CD4-positive, alpha-beta T cell treated with Interleukin-4 for 1 hour (primary cell): Measurements from ENCODE around the gene SPRED2.

Experiments used
- DNase-seq, 2 donors: peaks; one replicate each; pipeline ENCODE4 v3.0.0-alpha.2; 2020 to 2022

The SPRED2 gene

DNA sequence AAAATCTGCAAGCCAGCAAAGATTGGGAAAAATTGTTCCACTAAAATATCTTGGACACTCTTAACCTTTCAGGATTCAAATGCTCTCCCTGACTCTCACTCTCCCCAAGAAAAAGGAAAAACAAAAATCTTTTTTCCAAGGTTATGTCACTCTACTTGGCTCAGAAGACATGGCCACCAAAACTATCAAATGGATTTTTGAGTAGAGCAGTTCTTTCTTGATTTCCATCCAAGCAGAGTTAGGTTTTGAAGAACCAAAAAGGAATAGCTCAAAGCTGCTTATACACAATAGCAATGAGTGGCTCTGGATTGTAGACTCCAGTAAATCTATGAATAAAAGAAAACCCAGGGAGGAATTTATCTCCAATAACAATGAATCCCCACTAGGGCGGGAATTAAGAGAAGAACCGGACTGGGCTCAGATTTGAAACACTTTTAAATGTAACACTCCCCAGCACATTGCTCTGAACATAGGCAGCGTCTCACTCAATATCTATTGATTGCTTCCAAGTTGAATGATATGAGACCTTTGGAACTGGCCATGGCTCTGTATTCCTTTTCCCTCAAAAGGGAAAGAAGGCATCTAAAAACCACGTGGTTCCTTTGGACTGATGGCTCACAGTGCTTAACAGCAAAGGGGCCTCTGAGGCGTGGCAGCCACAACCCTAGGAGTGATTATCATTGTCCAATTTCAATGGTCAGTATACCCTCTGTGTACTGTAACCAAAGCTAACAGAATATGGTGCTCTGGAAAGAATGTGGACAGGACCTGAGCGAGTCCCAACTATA is 68.3 kb downstream of the SPRED2 start:
- DNase-seq, result no peak

DNA sequence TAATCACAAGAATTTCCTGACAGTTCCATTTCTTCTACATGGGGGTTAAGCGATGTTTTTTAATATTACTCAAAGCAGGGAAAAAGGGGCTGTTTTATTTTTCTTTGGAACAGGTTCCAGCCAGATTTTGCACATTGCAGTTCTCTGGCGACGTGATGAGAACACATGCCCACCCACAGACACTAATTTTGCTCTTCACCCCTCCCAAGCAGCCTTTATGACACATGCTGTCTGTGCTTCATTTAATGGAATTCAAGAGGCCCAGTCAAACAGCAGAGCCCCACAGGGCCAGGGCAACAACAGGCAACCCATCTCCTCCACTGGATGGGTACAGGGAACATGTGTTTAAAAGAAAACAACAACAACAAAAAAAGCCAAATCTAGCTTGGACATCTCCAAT is 70.8 kb downstream of the SPRED2 start:
- no peak for DNase-seq

DNA sequence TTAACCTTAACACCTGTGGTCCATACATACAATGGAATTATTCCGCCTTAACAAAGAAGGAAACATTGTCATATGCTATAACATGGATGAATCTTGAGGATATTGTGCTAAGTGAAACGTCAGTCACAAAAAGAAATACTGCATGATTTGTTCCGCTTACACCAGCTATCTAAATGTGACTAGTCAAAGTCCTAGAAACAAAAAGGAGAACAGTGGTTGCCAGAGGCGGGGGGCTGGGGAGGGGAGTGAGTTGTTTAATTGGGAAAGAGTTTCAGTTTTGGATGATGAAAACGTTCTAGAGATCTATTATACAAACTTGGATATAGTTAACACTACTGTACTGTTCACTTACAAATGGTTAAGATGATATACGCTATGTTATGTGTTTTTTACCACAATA is 72.0 kb downstream of the SPRED2 start:
- no peak for DNase-seq

DNA sequence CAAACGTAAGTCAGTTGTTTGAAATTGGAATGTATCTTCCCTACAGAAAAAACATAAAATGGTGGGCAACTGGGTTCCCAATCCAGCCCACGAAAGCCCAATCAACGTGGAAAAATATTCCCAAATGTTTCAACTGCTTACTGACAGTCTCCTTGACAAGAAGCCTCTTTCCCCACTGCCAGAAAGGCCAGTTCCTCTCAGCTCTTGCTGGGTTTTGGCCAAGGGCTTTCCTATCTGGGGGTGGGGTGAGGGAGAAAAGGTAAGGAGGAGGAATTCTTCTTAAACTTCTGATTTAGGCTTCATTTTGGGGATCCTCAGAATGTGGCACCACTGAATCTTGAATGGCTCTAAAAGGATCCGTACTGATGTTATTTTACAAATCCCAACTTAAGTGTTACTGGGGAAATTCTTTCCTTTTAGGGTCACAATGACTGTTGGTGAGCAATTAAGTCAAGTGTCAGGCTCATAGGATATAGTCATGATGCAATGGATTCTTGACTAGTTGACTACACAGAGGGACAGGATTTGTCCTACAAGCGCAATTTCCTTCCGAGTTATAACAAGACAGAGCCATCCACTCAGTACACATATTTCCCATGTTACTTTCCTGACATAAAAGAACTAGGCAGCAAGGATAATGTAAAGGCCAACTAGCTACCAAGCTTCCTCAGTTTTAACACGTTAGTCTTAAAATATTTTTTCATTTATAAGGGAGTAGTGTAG is 73.6 kb downstream of the SPRED2 start:
- no peak for DNase-seq

DNA sequence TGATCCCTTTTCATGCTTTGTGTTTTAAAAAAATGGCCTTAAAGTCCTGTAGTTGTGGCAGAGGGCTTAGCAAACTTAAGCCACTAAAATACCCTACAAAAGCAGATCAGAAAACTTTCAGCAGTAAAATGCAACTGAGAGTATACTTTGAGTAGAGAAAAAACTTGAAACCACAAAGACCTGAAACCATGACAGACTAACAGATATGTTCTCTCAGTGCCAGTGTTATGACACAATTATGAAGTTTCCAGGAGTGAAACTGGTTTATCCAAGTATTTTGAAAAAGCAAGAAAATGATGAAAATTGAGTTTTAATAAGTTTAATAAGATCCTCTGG is 74.5 kb downstream of the SPRED2 start:
- DNase-seq, result no peak

DNA sequence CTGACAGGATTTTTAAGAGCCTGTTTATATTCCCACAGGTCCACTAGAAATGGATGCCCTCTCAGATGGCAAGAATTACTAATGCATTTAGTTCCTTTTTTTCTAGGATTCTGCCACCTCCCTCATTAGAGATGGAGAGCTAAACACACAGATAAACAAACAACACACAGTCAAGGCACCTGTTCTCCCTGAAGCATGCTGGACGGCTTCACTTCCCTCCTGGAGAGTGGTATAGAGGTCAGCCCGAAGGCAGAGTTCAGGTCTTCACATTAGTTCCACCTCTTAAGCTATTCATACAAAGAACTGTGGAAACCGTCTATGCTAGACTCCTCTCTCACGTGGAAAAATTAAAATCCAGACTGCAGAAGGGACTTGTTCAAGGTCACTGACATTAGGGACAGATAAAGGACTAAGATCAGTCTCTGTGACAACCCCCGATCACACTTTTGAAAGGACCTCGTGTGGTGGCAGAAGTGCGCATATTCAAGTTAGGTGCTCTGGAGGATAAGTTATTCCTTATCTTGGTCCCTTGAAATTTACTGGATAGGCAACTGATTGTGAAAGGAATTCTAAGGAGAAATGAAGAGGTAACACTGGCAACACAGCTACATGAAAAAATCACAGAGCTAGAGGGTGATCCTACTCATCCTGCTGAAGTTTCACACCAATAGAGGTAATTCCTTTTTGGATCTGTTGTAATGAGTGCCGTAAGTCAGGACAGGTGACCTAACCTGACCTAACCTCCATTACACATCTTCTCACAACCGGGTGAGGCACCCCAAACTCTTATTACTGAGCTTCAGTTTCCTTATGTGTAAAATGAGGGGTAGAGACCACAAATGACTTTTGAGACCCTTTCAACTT is 75.1 kb downstream of the SPRED2 start:
- no peak for DNase-seq

DNA sequence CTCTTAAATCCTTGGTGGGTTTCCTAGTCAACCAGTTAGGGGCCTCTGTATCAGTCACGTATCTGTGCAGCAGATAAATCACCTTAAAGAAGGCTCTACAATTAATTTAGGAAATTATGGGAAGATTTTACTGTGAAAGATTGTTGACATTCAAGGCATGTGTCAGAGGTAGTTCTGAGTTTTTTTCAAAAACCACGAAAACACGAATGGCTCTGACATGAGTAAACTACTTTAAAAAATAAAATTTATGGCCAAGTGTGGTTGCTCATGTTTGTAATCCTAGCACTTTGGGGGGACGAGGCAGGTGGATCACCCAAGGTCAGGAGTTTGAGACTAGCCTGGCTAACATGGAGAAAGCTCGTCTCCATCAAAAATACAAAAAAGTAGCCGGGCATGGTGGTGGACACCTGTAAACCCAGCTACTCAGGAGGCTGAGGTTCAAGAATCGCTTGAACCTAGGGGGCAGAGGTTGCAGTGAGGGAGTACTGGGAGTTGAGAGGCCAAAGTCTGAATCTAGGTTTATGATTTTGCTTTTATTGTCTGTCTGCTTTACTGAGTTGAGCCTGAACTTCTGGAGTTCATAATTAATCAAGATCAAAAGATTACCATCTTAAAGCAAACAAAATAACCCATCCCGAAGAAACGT is 77.1 kb downstream of the SPRED2 start:
- no peak for DNase-seq

DNA sequence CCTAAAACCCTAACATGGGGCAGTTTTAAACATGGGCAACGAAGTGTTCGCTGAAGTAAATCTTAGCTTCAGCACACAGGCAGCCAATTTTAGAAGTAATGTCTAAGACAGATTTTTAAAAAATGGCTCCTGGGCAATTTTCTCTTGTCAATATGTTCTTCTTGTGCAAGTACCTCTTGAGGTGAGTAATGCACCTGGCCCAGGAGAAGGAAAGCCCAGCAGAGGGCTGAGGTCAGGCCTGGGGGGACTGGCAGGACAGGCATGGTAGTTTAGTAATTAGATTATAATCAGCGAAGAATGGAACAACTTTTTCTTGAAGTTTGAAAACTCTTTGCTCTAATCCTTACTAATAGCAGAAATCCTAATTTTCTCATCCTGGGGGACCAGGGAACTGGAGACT is 77.6 kb downstream of the SPRED2 start:
- DNase-seq, result no peak

DNA sequence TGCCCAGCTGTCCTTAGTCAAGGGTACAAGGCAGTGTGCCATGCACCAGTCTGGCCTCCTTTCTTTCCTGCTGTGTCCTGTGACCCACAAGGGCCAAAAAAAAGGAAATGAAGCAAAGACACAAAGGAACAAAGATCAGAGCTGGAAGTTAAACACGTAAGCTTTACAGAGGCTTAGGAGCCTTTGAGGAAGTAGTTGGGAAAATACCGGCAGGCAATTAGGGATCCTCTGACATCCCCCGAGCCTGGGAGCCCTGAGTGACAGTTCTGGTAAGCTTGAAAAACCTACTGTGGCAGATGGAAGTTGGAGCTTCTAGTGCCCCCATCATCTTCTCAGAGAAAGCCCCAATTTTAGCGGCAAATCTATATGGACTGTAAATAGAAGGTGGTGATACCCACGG is 78.5 kb downstream of the SPRED2 start:
- no peak for DNase-seq

DNA sequence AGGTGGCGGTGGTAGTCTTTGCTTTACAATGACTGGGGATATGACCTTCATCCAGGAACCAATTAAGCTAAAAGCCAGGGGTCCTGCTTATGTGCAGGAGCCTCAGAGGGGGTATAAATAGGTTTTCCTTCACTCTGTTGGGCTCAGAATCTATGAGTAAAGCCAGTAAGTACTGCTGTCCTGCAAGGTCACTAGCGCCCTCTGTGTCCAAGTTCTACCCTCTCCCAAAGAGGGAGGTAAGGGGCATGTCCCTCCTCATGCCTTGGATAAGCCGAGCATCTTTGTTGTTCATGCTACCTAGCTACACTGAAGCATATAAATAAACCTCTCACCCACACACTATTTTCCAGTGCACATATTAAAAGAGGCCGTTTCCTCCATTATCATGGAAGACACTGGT is 79.4 kb downstream of the SPRED2 start:
- DNase-seq, result no peak

DNA sequence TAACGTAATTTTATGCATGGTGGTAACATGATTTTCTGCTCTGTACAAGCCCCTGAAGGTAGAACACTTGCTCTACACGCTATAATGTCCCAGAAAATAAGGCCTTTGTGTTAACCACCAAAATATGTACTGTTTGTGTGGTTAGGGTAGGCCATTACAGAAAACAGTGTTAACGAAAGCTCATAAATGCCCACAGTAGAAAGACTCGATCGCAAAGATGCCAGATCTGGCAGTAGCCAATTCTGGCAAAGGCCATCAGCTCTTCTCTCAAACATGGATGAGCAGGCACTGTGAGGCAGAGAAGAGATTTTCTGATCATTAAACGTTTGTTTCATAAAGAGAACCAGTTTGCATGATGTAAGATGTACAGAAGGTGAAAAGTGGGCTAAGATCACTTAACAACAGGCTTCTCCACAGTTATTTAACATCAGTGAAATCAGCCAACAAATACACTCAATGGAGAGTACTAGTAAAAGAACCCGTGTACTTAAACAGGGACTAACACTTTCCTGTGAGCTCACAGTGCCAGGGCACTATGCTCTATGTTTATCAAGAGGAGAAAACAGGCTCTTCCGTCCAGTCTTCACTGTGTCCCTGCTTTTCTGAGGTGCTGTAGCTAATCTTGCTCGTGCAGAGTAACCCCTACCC is 80.3 kb downstream of the SPRED2 start:
- DNase-seq, result no peak

DNA sequence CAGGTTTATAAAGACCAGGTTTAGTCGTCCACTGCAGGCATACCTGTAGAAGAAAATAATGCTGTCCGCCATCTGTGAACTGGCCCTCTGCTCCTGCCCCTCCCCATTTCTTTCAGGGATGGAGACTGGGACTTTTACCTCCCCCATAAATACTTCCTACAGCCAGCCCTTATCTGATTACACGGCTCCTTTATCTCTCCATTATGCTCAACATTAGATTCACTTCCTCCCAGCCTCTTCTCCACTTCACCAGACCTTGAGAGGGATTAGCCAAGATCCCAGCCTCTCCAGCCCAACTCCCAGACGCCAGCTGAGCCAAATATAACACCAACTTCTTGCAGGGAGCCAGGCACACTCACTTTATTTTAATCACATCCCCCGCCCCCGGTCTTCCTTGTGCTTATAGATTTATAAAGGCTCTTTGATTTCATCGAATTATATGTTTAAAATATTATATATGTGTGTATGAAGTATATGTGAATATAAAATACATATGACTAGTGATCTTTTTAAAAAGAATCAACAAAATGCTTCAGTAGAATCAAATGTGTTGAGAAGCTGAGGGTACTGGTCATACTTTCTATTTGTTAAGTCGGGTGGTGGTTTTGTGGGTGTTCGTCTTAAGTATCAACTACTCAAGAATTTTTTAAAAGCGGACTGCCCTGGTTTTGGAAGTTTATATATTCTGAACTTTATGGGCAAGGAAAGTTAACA is 81.0 kb downstream of the SPRED2 start:
- no peak for DNase-seq

DNA sequence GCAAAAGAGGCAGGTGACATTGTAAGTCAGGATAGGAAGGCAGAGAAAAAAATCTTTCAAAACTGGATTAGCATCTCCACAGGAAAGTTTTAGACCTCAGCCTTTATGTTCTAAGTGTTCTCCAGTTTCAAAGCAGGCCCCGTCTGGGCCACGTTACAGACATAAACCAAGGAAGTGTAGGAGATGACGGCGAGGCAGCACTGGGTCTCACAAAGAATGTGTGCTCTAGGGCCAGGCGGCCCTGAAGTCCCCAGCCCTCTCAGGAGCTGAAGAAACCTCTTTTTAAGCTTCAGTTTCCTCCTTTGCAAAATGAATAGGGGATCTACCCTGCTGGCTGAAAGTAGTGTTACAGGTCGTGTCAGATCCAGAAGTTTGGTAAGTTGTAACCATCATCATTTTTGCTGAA is 81.7 kb downstream of the SPRED2 start:
- DNase-seq, result no peak

DNA sequence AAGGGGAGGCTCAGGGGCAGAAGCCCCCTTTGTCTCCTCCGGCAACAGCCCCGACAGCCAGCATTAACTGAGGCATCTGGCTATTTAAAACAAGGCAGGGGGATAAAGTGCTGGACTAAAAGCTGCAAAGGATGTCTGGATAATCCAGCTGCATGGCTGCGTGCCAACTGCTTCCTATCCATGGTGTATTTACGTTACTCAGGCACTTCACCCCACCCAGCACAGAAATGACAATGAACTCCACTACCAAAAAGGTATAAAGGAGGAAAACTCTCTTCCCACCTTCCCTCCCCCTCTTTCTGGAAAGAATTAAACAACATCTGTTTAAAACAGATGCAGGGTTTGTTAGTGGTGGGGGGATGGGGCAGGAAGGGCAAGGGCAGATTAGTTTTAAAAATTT is 82.5 kb downstream of the SPRED2 start:
- DNase-seq, result no peak

DNA sequence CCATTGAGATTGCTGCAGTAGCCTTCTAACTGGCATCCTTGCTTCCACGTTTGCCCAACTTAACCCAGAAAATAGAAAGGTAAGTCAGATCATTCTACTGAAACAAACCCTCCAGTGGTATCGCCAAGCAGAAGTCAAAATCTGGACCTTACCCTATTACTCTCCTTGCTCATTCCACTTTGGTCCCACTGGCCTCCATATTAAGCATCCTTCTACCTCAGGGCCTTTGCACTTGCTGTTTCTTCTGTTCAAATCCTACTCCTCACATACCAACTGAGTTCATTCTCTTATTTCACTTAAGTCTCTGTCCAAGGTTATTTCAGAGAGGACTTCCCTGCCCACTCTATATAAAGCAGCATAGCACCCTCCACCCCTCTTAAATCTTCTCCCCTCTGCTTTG is 84.5 kb downstream of the SPRED2 start:
- no peak for DNase-seq

DNA sequence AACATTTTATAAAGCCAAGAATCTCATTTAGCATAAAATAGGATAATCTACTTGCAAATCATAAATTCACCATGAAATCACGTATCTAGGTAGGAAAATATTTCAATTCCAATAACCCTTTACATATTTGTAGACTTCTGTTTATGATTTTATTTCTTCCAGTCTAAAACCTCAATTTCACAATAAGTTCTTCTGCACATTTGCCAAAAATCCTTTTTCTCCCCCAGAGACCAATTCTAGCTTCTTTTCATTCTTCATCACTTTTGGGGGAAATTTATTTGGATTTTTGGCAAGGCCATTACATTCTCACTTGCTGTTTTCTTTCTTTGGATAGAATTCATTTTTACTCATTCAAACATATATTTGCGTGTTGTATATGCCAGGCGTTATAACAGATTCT is 86.8 kb downstream of the SPRED2 start:
- no peak for DNase-seq

DNA sequence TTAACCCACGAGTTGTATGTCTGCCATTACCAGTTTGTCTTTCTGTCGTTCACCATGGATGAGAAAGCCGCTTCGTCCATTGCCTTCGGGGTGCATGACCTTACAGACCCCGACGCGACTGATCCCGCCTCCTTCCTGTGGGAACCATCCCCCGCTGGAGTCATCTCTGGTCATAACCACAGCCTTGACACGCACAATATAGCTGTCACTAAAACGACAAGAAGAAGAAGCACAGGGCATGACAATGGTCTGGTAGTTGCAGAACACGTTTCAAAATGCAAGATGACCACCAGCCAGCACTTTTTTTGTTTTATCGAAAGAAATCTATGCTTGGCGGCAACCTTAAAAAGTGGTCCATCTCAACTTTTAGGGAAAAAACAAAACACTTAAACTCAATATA is 87.7 kb downstream of the SPRED2 start:
- DNase-seq, result no peak

DNA sequence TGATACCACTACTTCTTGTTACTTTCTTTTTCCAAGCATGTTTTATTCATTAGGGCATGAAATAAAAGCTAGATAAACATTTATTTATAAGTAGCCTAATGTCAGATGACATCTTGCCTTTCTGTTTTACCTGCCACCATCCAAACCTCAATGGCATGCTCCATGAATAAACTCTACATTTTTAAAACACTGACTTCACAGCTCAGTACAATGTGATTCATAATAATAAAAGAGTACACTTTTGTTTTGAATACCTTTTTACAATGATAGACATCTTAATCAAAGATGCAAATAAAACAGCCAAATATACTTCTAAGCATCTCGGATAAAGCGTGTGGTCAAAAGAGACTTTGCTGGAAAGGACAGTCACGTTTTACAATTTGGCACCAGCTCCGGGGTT is 88.2 kb downstream of the SPRED2 start:
- DNase-seq, result no peak

DNA sequence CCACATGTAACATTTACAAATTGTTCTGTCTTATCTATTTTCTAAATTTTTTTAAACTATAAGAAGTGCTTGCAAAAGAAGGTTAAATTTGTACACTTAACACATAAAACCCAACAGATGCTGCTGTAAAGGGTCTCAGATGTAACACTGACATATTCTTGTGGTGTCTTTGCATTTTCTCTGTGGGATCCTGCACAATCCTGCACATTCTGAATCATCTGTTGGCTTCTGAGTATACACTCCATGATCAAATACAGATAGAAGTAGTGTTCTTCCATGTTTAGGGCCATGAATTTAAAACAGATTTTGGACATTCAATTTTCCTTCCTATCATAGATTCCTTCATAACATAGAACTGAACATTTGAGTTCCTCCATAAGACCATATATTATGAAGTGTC is 89.0 kb downstream of the SPRED2 start:
- no peak for DNase-seq

DNA sequence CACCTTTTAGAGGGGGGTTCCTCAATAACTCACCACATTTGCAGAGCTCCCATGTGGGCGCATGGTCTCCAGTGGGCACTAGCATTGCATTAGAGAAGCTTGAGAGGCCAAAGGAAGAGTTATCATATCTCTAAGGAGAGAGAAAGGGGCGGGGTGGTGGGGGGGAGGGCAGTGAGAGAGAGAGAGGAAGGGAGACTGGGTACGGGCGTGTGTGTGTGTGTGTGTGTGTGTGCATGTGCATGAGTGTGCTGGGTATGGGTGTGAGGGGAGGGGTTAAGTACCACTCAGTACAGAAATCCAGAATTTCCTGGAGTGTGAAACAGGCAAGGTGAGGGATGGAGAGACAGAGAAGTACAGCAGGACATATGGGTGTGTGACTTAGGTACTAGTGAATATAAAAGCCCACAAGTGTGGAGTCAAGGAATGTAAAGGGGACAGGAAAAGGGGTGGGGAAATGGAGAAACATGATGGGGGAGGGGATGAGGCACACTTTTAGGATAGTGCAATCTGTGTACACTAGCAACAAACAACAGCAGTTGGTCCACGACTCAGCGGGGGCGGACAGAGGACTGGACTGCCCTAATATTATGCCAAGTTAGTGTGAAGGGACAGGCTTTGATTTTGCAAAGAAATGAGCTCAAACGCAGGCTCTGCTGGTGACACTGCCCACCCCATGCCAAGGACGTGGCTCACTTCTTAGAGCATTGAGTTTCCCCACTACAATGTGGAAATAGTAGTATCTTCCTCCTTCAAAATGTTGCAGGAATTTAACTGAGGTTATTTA is 91.3 kb downstream of the SPRED2 start:
- DNase-seq, result no peak

DNA sequence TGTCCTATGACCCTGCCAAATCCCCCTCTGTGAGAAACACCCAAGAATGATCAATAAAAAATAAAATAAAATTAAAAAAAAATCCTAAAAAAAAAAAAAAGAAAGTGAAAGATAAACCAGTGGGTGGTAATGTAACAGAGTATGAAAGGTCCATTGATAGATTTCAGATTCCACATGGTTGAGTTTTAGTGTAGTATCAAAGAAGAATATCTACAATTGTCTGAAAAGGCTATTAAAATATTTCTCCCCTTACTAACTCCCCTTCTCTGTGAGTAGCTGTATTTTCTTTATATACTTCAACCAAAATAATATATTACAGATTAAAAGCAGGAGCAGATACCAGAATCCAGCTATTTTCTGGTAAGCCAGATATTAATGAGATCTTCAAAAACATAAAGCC is 92.8 kb downstream of the SPRED2 start:
- DNase-seq, result no peak
